ENCODE measurements around the gene CRYGB.

The CRYGB gene

DNA sequence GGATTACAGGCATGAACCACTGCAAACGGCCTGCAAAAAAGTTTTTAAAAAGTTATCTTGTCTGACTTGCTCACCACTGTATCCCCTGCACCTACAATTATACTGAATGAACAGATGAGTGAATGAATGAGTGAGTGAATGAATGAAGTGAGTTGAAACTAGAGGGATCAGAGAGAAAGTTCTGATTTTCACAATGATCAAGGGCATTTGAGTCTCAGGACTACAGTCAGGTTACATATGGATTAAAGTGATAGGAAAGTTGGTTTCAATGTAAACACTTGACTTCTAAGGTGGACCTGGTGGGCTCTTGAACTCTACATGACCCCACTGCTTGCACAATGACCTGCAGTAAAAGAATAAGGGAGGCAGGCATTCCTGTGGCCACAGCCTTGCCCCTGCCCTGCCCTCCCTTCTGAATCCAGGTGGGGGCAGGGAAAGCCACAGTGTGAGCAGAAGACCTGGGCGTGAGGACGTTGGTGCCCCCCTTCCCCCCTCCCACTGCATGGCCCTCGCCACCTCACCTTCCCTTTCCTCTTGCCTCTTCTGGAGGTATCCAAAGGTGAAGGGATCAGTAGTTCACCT lies 33.2 kb upstream of the CRYGB start:
- TF ChIP-seq EP300 (IDR thresholded peaks at IDR 0.05; ENCODE audit: borderline replicate concordance) (no peak), EGR1 (IDR thresholded peaks at IDR 0.05) (no peak), TCF12 (IDR thresholded peaks at IDR 0.05; ENCODE audit: low read depth) (no peak), TAF1 (IDR thresholded peaks at IDR 0.05; ENCODE audit: low read depth) (no peak), TEAD4 (IDR thresholded peaks at IDR 0.05) (no peak), ZBTB7A (IDR thresholded peaks at IDR 0.05; ENCODE audit: low read depth) (no peak), NFIC (IDR thresholded peaks at IDR 0.05) (no peak), CREB1 (IDR thresholded peaks at IDR 0.05; ENCODE audit: low read depth) (no peak), RAD21 (IDR thresholded peaks at IDR 0.05; ENCODE audit: low read depth) (no peak), FOXM1 (IDR thresholded peaks at IDR 0.05; ENCODE audit: borderline replicate concordance, low read depth) (no peak), YY1 (IDR thresholded peaks at IDR 0.05; ENCODE audit: low read depth) (no peak), CEBPB (IDR thresholded peaks at IDR 0.05) (no peak)
- TF ChIP-seq, protein P1, sequence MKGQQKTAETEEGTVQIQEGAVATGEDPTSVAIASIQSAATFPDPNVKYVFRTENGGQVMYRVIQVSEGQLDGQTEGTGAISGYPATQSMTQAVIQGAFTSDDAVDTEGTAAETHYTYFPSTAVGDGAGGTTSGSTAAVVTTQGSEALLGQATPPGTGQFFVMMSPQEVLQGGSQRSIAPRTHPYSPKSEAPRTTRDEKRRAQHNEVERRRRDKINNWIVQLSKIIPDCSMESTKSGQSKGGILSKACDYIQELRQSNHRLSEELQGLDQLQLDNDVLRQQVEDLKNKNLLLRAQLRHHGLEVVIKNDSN (IDR thresholded peaks at IDR 0.05): no peak
- TF ChIP-seq, protein P2, sequence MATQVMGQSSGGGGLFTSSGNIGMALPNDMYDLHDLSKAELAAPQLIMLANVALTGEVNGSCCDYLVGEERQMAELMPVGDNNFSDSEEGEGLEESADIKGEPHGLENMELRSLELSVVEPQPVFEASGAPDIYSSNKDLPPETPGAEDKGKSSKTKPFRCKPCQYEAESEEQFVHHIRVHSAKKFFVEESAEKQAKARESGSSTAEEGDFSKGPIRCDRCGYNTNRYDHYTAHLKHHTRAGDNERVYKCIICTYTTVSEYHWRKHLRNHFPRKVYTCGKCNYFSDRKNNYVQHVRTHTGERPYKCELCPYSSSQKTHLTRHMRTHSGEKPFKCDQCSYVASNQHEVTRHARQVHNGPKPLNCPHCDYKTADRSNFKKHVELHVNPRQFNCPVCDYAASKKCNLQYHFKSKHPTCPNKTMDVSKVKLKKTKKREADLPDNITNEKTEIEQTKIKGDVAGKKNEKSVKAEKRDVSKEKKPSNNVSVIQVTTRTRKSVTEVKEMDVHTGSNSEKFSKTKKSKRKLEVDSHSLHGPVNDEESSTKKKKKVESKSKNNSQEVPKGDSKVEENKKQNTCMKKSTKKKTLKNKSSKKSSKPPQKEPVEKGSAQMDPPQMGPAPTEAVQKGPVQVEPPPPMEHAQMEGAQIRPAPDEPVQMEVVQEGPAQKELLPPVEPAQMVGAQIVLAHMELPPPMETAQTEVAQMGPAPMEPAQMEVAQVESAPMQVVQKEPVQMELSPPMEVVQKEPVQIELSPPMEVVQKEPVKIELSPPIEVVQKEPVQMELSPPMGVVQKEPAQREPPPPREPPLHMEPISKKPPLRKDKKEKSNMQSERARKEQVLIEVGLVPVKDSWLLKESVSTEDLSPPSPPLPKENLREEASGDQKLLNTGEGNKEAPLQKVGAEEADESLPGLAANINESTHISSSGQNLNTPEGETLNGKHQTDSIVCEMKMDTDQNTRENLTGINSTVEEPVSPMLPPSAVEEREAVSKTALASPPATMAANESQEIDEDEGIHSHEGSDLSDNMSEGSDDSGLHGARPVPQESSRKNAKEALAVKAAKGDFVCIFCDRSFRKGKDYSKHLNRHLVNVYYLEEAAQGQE (IDR thresholded peaks at IDR 0.05; ENCODE audit: low read depth): no peak
- TF ChIP-seq, protein P3, sequence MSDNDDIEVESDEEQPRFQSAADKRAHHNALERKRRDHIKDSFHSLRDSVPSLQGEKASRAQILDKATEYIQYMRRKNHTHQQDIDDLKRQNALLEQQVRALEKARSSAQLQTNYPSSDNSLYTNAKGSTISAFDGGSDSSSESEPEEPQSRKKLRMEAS (IDR thresholded peaks at IDR 0.05): no peak

DNA sequence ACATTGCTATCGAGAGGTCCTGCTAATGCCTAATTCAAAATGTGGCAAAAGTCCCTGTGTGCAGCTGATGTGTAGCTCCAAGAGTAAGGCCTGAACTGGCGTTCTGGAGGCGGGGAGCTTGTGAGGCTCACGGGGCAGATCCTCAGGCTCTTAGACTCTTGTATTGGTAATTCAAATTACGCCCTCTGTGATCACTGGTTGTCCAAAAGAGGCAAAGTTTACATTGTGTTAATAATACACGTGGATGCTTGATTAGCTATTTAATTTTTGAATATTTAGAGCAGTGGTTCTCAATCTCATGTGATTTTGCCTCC lies 29.8 kb upstream of the CRYGB start:
- TF ChIP-seq TAF1 (IDR thresholded peaks at IDR 0.05; ENCODE audit: low read depth): no peak
- no peak for TF ChIP-seq EGR1 (IDR thresholded peaks at IDR 0.05)
- no peak for TF ChIP-seq FOXM1 (IDR thresholded peaks at IDR 0.05; ENCODE audit: borderline replicate concordance, low read depth)
- TF ChIP-seq, protein P1 (IDR thresholded peaks at IDR 0.05): no peak
- TF ChIP-seq, protein P2 (IDR thresholded peaks at IDR 0.05; ENCODE audit: low read depth): no peak
- no peak for TF ChIP-seq RAD21 (IDR thresholded peaks at IDR 0.05; ENCODE audit: low read depth)
- TF ChIP-seq, protein P3 (IDR thresholded peaks at IDR 0.05): no peak
- no peak for TF ChIP-seq CREB1 (IDR thresholded peaks at IDR 0.05; ENCODE audit: low read depth)
- no peak for TF ChIP-seq TEAD4 (IDR thresholded peaks at IDR 0.05)
- TF ChIP-seq ZBTB7A (IDR thresholded peaks at IDR 0.05; ENCODE audit: low read depth): no peak
- TF ChIP-seq EP300 (IDR thresholded peaks at IDR 0.05; ENCODE audit: borderline replicate concordance): no peak
- no peak for TF ChIP-seq YY1 (IDR thresholded peaks at IDR 0.05; ENCODE audit: low read depth)
- no peak for TF ChIP-seq NFIC (IDR thresholded peaks at IDR 0.05)
- no peak for TF ChIP-seq TCF12 (IDR thresholded peaks at IDR 0.05; ENCODE audit: low read depth)
- no peak for TF ChIP-seq CEBPB (IDR thresholded peaks at IDR 0.05)

DNA sequence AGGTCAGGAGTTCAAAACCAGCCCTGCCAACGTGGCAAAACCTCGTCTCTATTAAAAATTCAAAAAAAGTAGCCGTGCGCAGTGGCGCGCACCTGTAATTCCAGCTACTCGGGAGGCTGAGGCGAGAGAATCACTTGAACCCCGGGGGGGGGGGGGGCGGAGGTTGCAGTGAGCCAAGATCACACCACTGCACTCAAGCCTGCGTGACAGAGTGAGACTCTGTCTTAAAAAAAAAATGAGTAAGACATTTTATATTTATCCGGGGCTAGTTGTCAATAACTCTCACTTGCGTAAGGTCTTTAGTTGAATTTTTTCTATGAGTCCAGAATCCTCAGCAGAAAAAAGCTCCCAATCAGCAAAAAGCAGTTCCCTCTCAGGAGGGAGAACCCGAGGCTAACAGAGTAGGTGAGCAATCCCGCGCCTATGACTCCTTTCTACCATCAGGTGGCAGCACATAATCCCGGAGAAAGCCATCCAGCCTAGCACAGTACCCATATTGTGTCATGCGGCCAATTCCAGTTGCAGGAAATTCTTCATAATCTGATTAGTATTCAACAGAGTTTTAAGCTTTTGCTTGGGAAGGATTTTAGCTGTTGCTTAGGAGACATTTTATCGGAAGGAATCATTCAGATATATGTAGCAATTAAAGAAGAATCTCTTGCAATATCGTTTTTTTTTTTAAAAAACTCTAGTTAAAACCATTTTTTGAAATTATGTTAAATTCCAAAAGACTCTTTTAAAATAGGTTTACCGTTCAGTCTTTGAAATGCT lies 29.3 kb upstream of the CRYGB start:
- TF ChIP-seq CEBPB (IDR thresholded peaks at IDR 0.05) (no peak; the same call in 1 of the 2 replicates), RAD21 (IDR thresholded peaks at IDR 0.05; ENCODE audit: low read depth) (peak; percentile 91), YY1 (IDR thresholded peaks at IDR 0.05; ENCODE audit: low read depth) (0 out of 2 replicates have a peak, but pooled peaks have one; percentile 20)
- TF ChIP-seq, protein P1 (IDR thresholded peaks at IDR 0.05): 0 out of 2 replicates have a peak, but pooled peaks have one; percentile 28
- TF ChIP-seq, protein P3 (IDR thresholded peaks at IDR 0.05): no peak

DNA sequence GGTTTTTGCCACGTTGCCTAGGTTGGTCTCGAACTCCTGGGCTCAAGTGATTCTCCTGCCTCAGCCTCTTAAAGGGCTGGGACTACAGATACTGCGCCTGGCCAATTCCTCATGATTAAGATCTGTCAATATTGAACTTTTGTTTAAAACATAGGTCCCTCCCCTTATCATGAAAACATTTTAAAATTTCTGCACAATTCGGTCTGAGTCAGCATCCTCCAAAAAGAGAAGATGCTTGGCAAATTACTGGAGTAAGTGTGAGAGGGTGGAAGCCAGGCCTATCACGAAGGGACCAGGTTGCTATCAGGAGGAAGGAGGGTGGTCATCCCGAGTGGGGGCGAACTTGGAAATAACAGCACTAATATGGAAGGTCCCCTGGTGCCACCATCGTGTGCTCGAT lies 28.2 kb upstream of the CRYGB start:
- TF ChIP-seq ZBTB7A (IDR thresholded peaks at IDR 0.05; ENCODE audit: low read depth): no peak
- no peak for TF ChIP-seq FOXM1 (IDR thresholded peaks at IDR 0.05; ENCODE audit: borderline replicate concordance, low read depth)
- TF ChIP-seq EGR1 (IDR thresholded peaks at IDR 0.05): no peak
- no peak for TF ChIP-seq RAD21 (IDR thresholded peaks at IDR 0.05; ENCODE audit: low read depth)
- TF ChIP-seq, protein P1 (IDR thresholded peaks at IDR 0.05): no peak
- no peak for TF ChIP-seq NFIC (IDR thresholded peaks at IDR 0.05)

Measured in Ishikawa (cell line).